ENCODE results near the gene NDUFAF4. TPM values are rescaled to one million over a fixed set of nuclear protein-coding genes. Genes with fewer than 3 reads are reported as not detected.

Gene NDUFAF4
- total and polyA plus RNA-seq, 2 donors (not counting 3 experiments of a cell fraction or from before 2014, with no cell fraction given), result 8.8 to 44.6 TPM

DNA sequence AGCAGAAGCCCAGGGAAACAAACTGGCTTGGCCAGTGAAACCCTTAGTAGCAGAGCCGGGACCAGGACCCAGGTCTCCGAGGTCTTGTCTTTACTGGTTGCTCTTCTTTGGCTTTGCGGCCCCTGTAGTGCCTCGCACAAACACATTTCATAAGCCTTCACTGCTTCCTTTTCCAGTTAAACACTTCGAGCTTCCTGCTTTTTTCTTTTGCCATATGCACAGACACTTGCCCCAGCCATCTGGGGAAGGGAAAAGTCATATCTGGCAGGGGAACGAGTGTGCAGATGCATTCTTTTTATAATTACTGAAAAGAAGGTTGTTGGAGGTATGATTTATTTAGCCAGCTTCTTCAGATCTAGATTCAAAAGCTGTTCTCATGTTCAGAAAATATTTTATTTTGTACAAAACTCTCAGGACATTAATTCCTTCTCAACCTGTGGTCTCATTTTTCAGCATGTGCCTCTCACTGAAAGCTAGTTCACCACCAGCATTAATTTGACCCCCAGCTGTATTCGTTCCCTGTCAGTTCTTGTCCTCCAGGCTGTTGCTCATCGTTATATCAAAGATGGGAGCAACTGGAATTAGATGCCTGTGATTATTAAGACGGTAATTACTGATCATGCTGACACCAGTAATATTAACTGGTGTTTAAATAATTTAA, 46.0 kb upstream of the NDUFAF4 start:
- no peak overlapping the region for H3K9ac ChIP-seq (replicated peaks; ENCODE audit: extremely low read depth, insufficient read depth, low read length)
- TF ChIP-seq, protein P1, sequence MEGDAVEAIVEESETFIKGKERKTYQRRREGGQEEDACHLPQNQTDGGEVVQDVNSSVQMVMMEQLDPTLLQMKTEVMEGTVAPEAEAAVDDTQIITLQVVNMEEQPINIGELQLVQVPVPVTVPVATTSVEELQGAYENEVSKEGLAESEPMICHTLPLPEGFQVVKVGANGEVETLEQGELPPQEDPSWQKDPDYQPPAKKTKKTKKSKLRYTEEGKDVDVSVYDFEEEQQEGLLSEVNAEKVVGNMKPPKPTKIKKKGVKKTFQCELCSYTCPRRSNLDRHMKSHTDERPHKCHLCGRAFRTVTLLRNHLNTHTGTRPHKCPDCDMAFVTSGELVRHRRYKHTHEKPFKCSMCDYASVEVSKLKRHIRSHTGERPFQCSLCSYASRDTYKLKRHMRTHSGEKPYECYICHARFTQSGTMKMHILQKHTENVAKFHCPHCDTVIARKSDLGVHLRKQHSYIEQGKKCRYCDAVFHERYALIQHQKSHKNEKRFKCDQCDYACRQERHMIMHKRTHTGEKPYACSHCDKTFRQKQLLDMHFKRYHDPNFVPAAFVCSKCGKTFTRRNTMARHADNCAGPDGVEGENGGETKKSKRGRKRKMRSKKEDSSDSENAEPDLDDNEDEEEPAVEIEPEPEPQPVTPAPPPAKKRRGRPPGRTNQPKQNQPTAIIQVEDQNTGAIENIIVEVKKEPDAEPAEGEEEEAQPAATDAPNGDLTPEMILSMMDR (IDR thresholded peaks at IDR 0.05; ENCODE audit: extremely low read depth in 1 of 2, insufficient read depth in 1 of 2, low read depth in 1 of 2, low read length in 2 of 2), result no peak
- TF ChIP-seq MYC (IDR thresholded peaks at IDR 0.05; ENCODE audit: low read depth, low read length) (no peak), POLR2AphosphoS5 (IDR thresholded peaks at IDR 0.05; ENCODE audit: insufficient read depth, low read depth, low read length) (no peak), JUN (IDR thresholded peaks at IDR 0.05; ENCODE audit: borderline replicate concordance, insufficient read depth, insufficient read length, low read depth) (no peak), FOS (IDR thresholded peaks at IDR 0.05; ENCODE audit: borderline replicate concordance, insufficient read depth, low read length) (no peak), EZH2 (IDR thresholded peaks at IDR 0.05; ENCODE audit: borderline replicate concordance, low read depth, low read length, severe bottlenecking) (no peak)
- TF ChIP-seq, protein P2, sequence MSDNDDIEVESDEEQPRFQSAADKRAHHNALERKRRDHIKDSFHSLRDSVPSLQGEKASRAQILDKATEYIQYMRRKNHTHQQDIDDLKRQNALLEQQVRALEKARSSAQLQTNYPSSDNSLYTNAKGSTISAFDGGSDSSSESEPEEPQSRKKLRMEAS (IDR thresholded peaks at IDR 0.05; ENCODE audit: insufficient read depth, insufficient read length), result no peak
- H3K27ac ChIP-seq (ENCODE audit: insufficient read depth, low read depth, low read length), result no peak overlapping the region
- no peak overlapping the region for H2AFZ ChIP-seq (ENCODE audit: low read depth, low read length)
- H3K4me2 ChIP-seq (ENCODE audit: insufficient read depth, low read length), result no peak overlapping the region
- no peaks in the 10 kb centered on the region for H3K79me2 ChIP-seq (ENCODE audit: control insufficient read depth, insufficient read depth, low read length)
- no peak for FAIRE-seq
- no peaks in the 10 kb centered on the region for H3K36me3 ChIP-seq (ENCODE audit: control insufficient read depth in 2 of 2, extremely low read depth in 1 of 2, insufficient read depth in 2 of 2, low read length in 2 of 2)
- no peaks in the 10 kb centered on the region for H3K9me1 ChIP-seq (replicated peaks; ENCODE audit: control insufficient read depth, extremely low read depth, insufficient read depth, low read length)
- no peak for DNase-seq (ENCODE audit: low read depth, low spot score)
- no peaks in the 10 kb centered on the region for H3K9me3 ChIP-seq (replicated peaks; ENCODE audit: control insufficient read depth, insufficient read depth, low read length)
- dilution Hi-C loops (cut with MboI; ENCODE audit: extremely low pct_ligation_motif_present, low sequenced_read_pairs), result no loop called here
- BruUV-seq (replicated peaks), result no TSS peak
- H3K4me3 ChIP-seq (replicated peaks in 1 of 3; ENCODE audit: insufficient read depth in 1 of 3, low read depth in 1 of 3, low read length in 3 of 3), result no peak overlapping the region
- CTCF ChIA-PET, result no interaction called here
- intact Hi-C loops (cut with micrococcal nuclease), result no loop called here
- POLR2A ChIA-PET, result no interaction called here
- H3K27me3 ChIP-seq (ENCODE audit: control insufficient read depth in 2 of 2, insufficient read depth in 2 of 2, low read length in 2 of 2), result peaks cover 5% of the 10 kb centered on the region in 2 experiments
- H3K4me1 ChIP-seq (ENCODE audit: control insufficient read depth, extremely low read depth, insufficient read depth, low read length), result peaks cover 10% of the 10 kb centered on the region
- no peaks in the 10 kb centered on the region for H4K20me1 ChIP-seq (replicated peaks; ENCODE audit: control insufficient read depth, extremely low read depth, insufficient read depth, low read length)

Measured in endothelial cell of umbilical vein (primary cell).